Mesenchymal stem cell (in vitro differentiated cells and primary cell): ENCODE results near the gene ABLIM2.

Source experiments
- DNase-seq: peaks from one replicate; pipeline ENCODE4 v3.0.0-alpha.2; 2013
- H2AFZ ChIP-seq: one replicate; pipeline ENCODE4 v1.6.1; 2013; ENCODE audit warnings: low read depth, mild to moderate bottlenecking, control low read depth, inconsistent platforms, low read length, moderate library complexity
- H2AK5ac ChIP-seq: 2 replicates; pipeline ENCODE4 v1.6.1; 2013; ENCODE audit warnings: low read length, moderate library complexity, mild to moderate bottlenecking, inconsistent platforms; ENCODE audit not compliant: severe bottlenecking
- H2BK120ac ChIP-seq: one replicate; pipeline ENCODE4 v1.6.1; 2013; ENCODE audit warnings: low read depth, mild to moderate bottlenecking, inconsistent platforms, low read length, moderate library complexity
- H2BK12ac ChIP-seq, 2 experiments: one replicate each; pipeline ENCODE4 v1.6.1; 2013; ENCODE audit warnings: inconsistent platforms in 2 of 2, low read length in 2 of 2, mild to moderate bottlenecking in 2 of 2, moderate library complexity in 2 of 2, control low read depth in 1 of 2
- H2BK15ac ChIP-seq: one replicate; pipeline ENCODE4 v1.6.1; 2013; ENCODE audit warnings: mild to moderate bottlenecking, low read depth, inconsistent platforms; ENCODE audit not compliant: poor library complexity, severe bottlenecking
- H2BK5ac ChIP-seq: 2 replicates; pipeline ENCODE4 v1.6.1; 2013; ENCODE audit warnings: low read depth, mild to moderate bottlenecking, low read length, control low read depth, inconsistent platforms; ENCODE audit not compliant: poor library complexity, severe bottlenecking
- H3K14ac ChIP-seq, 2 experiments: one replicate each; pipeline ENCODE4 v1.6.1; 2013; ENCODE audit warnings: inconsistent platforms in 2 of 2, low read length in 2 of 2, control low read depth in 1 of 2, mild to moderate bottlenecking in 1 of 2, moderate library complexity in 1 of 2
- H3K18ac ChIP-seq, 2 experiments: one replicate each; pipeline ENCODE4 v1.6.1; 2013; ENCODE audit warnings: inconsistent platforms in 2 of 2, low read length in 2 of 2, control low read depth in 1 of 2, low read depth in 1 of 2, mild to moderate bottlenecking in 1 of 2
- H3K23ac ChIP-seq, 2 experiments: one replicate each; pipeline ENCODE4 v1.6.1; 2013; ENCODE audit warnings: inconsistent platforms in 2 of 2, low read length in 2 of 2, mild to moderate bottlenecking in 2 of 2, moderate library complexity in 2 of 2, control low read depth in 1 of 2
- H3K27ac ChIP-seq: 2 replicates; pipeline ENCODE4 v1.5.1; 2013; ENCODE audit warnings: mild to moderate bottlenecking, moderate library complexity, low read length, control low read depth, inconsistent platforms; ENCODE audit not compliant: poor library complexity, severe bottlenecking
- H3K27me3 ChIP-seq, 2 experiments: 2 replicates each; pipeline versions ENCODE4 v1.6.1 to v1.7.0; 2013; ENCODE audit warnings: low read length in 2 of 2, mild to moderate bottlenecking in 2 of 2, moderate library complexity in 2 of 2, control low read depth in 1 of 2, inconsistent platforms in 1 of 2; ENCODE audit not compliant: control insufficient read depth in 1 of 2, insufficient read depth in 1 of 2
- H3K36me3 ChIP-seq, 2 experiments: 2 replicates each; pipeline versions ENCODE4 v1.6.1 to v1.7.0; 2013; ENCODE audit warnings: low read length in 2 of 2, control low read depth in 1 of 2, inconsistent platforms in 1 of 2, low read depth in 1 of 2, mild to moderate bottlenecking in 1 of 2; ENCODE audit not compliant: insufficient read depth in 2 of 2, control insufficient read depth in 1 of 2
- H3K4ac ChIP-seq, 2 experiments: one replicate each; pipeline ENCODE4 v1.6.1; 2013; ENCODE audit warnings: inconsistent platforms in 2 of 2, low read length in 2 of 2, mild to moderate bottlenecking in 2 of 2, moderate library complexity in 2 of 2, control low read depth in 1 of 2, low read depth in 1 of 2
- H3K4me1 ChIP-seq: 2 replicates; pipeline ENCODE4 v1.6.1; 2013; ENCODE audit warnings: low read depth, low read length, control low read depth; ENCODE audit not compliant: control insufficient read depth, insufficient read depth
- H3K4me2 ChIP-seq: 2 replicates; pipeline ENCODE4 v1.6.1; 2013; ENCODE audit warnings: low read length, mild to moderate bottlenecking, inconsistent platforms; ENCODE audit not compliant: poor library complexity, severe bottlenecking
- H3K4me3 ChIP-seq, 2 experiments: 2 replicates each; pipeline versions ENCODE4 v1.5.1 to v1.7.0; 2013; ENCODE audit warnings: low read length in 2 of 2, mild to moderate bottlenecking in 2 of 2, control low read depth in 1 of 2, low read depth in 1 of 2; ENCODE audit not compliant: insufficient read depth in 1 of 2
- H3K79me1 ChIP-seq: replicated peaks from 2 replicates; pipeline ENCODE4 v1.6.1; 2013; ENCODE audit warnings: mild to moderate bottlenecking, control low read depth, low read length, inconsistent platforms; ENCODE audit not compliant: poor library complexity, severe bottlenecking
- H3K9ac ChIP-seq: 2 replicates; pipeline ENCODE4 v1.7.0; 2013; ENCODE audit warnings: mild to moderate bottlenecking, low read length, moderate library complexity
- H3K9me3 ChIP-seq: 2 replicates; pipeline ENCODE4 v1.7.0; 2013; ENCODE audit warnings: mild to moderate bottlenecking, low read length; ENCODE audit not compliant: control insufficient read depth
- H4K8ac ChIP-seq: one replicate; pipeline ENCODE4 v1.6.1; 2013; ENCODE audit warnings: inconsistent platforms, mild to moderate bottlenecking, low read length, moderate library complexity
- H4K91ac ChIP-seq: one replicate; pipeline ENCODE4 v1.6.1; 2013; ENCODE audit warnings: mild to moderate bottlenecking, low read length, inconsistent platforms
- WGBS: methylation state at CpG from one replicate; pipeline ENCODE4 v1.1.7; 2013; ENCODE audit warnings: mixed read lengths; 5-methylcytosine and 5-hydroxymethylcytosine counted together

The ABLIM2 gene

DNA sequence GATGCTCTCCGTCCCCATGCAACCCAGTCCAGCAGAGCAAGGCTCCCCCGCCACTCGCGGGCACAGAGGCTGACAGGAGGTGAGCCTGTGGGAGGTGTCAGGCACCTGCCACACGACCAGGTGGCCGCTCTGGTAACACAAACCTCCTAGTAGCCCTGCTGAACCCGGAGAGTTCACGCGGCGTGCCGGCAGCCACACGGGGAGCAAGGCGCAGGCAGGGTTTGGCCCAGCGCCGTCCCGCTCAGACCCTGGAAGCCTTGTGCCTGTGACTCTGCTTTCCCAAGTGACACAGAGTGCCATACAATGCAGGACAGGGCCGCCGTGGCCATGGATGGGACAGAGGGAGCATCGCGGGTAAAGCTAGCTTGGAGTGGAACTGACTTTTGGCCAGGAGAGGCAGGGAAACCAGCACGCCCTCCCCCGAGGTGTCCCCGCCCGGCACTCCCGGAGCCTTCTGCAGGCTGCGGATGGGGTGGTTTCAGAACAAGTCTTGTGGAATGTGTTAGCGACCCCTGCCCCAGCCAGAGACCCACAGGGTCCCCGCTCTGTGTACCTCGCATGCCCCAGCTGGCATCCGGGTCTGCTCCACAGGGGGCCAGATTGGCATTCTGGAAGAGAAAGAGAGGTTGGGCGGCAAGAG, 174.2 kb downstream of the ABLIM2 start:
- H2AK5ac ChIP-seq: no peak overlapping the region
- H2AFZ ChIP-seq: no peak overlapping the region
- no peak overlapping the region for H3K4ac ChIP-seq
- H3K23ac ChIP-seq: no peak overlapping the region
- no peak for DNase-seq
- H3K4me3 ChIP-seq: no peak overlapping the region
- no peak overlapping the region for H2BK120ac ChIP-seq
- no peak overlapping the region for H3K18ac ChIP-seq
- H3K27me3 ChIP-seq: peaks cover 0 to 8% of the 10 kb centered on the region in 2 experiments
- H3K4me1 ChIP-seq: peaks cover 16% of the 10 kb centered on the region
- H3K14ac ChIP-seq: no peak overlapping the region
- no peak overlapping the region for H4K91ac ChIP-seq
- no peaks in the 10 kb centered on the region for H3K9me3 ChIP-seq
- no peak overlapping the region for H3K4me2 ChIP-seq
- no peak overlapping the region for H2BK15ac ChIP-seq
- no peak overlapping the region for H3K27ac ChIP-seq
- H3K9ac ChIP-seq: no peak overlapping the region
- H2BK12ac ChIP-seq: no peak overlapping the region
- no peaks in the 10 kb centered on the region for H3K79me1 ChIP-seq
- peaks cover 0 to 3% of the 10 kb centered on the region in 2 experiments for H3K36me3 ChIP-seq
- no peak overlapping the region for H2BK5ac ChIP-seq
- H4K8ac ChIP-seq: no peak overlapping the region
- 88% methylated on average over 31 of the region's 31 CpGs for WGBS

DNA sequence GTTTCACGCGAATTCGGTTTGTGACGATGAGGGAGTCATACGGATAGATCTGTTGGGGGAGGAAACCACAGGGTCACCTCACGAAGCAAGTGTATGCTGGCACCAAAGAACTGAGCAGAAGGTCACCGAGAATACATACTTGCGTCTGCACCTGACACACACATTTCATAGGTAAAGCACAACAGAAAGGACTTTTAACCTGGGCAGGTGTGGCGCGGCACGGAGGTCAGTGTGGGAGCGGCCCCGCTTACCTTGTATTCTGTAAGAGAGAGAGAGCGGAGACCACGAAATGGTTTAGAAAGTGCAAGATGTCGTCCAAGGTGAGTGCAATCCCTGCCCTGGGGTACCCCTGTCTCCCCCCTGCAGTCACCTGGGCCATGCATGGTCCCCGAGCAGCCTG, 175.3 kb downstream of the ABLIM2 start:
- no peak overlapping the region for H2AFZ ChIP-seq
- no peaks in the 10 kb centered on the region for H3K79me1 ChIP-seq
- H2BK120ac ChIP-seq: no peak overlapping the region
- H3K14ac ChIP-seq: no peak overlapping the region
- H3K27ac ChIP-seq: no peak overlapping the region
- H3K4me1 ChIP-seq: peaks cover 22% of the 10 kb centered on the region
- WGBS: 91% methylated on average over 16 of the region's 17 CpGs
- H3K23ac ChIP-seq: no peak overlapping the region
- H3K18ac ChIP-seq: no peak overlapping the region
- DNase-seq: no peak
- H2AK5ac ChIP-seq: no peak overlapping the region
- H4K8ac ChIP-seq: no peak overlapping the region
- H3K4ac ChIP-seq: no peak overlapping the region
- no peak overlapping the region for H2BK15ac ChIP-seq
- no peak overlapping the region for H3K4me3 ChIP-seq
- no peak overlapping the region for H2BK5ac ChIP-seq
- no peak overlapping the region for H3K9ac ChIP-seq
- no peak overlapping the region for H4K91ac ChIP-seq
- peaks cover 0 to 3% of the 10 kb centered on the region in 2 experiments for H3K36me3 ChIP-seq
- H3K4me2 ChIP-seq: no peak overlapping the region
- H3K27me3 ChIP-seq: peaks cover 0 to 8% of the 10 kb centered on the region in 2 experiments
- H2BK12ac ChIP-seq: no peak overlapping the region
- H3K9me3 ChIP-seq: no peaks in the 10 kb centered on the region

DNA sequence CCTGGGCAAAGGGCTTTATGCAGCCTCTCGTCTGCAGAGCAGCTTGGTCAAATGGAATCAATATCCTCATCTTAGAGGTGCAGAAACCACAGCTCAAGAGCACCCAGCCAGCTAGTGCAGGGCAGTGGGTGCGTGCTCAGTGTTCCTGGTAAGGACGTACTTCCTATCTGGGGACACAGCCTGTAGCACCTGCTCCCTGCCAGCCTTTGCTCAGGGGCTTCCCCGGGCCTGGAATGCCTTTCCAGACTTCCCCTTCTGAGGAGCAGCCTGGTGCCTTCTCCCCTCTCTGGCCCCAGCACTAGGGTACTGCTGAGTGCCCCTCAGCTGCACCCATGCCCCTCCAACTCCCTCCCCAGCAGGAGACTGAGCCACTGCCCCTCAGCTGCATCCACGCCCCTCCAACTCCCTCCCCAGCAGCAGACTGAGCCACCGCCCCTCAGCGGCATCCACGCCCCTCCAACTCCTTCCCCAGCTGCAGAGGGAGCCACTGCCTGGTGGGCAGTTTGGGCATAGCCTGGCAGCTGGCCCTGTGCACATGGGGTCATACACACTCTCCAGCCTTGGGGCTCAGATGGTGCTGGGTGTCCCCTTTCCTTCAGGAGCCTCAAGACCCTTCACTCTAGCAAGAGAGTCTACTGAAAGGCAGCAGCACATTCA, 176.7 kb downstream of the ABLIM2 start:
- Histone ChIP-seq H4K8ac (no peak overlapping the region), H3K4me3 (no peak overlapping the region), H3K27me3 (peaks cover 0 to 8% of the 10 kb centered on the region in 2 experiments), H3K4ac (no peak overlapping the region), H3K9ac (no peak overlapping the region), H2AFZ (no peak overlapping the region), H3K9me3 (no peaks in the 10 kb centered on the region), H2BK5ac (no peak overlapping the region), H3K36me3 (peaks cover 0 to 3% of the 10 kb centered on the region in 2 experiments), H2BK120ac (no peak overlapping the region), H3K79me1 (no peaks in the 10 kb centered on the region), H3K4me2 (no peak overlapping the region), H3K4me1 (peaks cover 24% of the 10 kb centered on the region), H2BK15ac (no peak overlapping the region), H3K14ac (no peak overlapping the region), H2BK12ac (no peak overlapping the region), H3K18ac (no peak overlapping the region), H3K27ac (no peak overlapping the region), H4K91ac (no peak overlapping the region), H3K23ac (no peak overlapping the region), H2AK5ac (no peak overlapping the region)
- no peak for DNase-seq
- 86% methylated on average over 8 of the region's 8 CpGs for WGBS

DNA sequence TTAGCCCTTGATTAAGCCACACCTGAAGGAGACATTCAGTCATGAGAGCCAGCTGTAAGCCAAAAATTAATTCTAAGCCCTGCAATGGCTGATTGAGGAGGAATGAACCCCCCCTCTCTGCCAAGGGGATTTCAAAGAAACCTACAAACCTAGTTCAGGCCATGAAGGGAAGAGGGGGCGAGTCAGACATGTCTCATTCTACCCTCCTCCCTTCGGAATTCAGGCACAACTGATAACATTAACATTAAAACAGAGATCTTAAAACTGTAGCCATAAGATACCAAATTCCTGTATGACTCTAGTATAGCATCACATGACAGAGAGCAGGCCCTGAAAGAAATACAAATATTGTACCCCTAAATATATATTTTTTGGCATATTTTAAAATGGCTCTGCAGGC, 178.6 kb downstream of the ABLIM2 start:
- Histone ChIP-seq H3K23ac (no peak overlapping the region), H2BK15ac (no peak overlapping the region), H3K4me1 (peaks cover 16% of the 10 kb centered on the region), H2AFZ (no peak overlapping the region), H3K18ac (no peak overlapping the region), H3K9me3 (no peaks in the 10 kb centered on the region), H3K14ac (no peak overlapping the region), H3K36me3 (peaks cover 0 to 3% of the 10 kb centered on the region in 2 experiments), H3K9ac (no peak overlapping the region), H3K27me3 (peaks cover 0 to 3% of the 10 kb centered on the region in 2 experiments), H2BK12ac (no peak overlapping the region), H2BK120ac (no peak overlapping the region), H2BK5ac (no peak overlapping the region), H2AK5ac (no peak overlapping the region), H3K4ac (no peak overlapping the region), H3K27ac (no peak overlapping the region), H3K4me3 (no peak overlapping the region), H3K4me2 (no peak overlapping the region), H4K8ac (no peak overlapping the region), H4K91ac (no peak overlapping the region), H3K79me1 (no peaks in the 10 kb centered on the region)
- 49% methylated on average over 2 of the region's 2 CpGs for WGBS
- DNase-seq: no peak
